ENCODE measurements around the gene DNMT3B. TPM values are rescaled to one million over a fixed set of nuclear protein-coding genes. Genes with fewer than 3 reads are reported as not detected.
A peak's percentile ranks its signal among the peaks of the same experiment; 100 is the strongest.

The DNMT3B gene
- total and polyA plus RNA-seq, 2 donors (not counting 1 experiment from before 2014, with no cell fraction given) = 0.15 to 0.47 TPM

GRCh38 chr20:32829311-32830005 lies 67.3 kb downstream of the DNMT3B start:
- TF ChIP-seq EZH2 (IDR thresholded peaks at IDR 0.05; ENCODE audit: borderline replicate concordance, insufficient read depth, low read depth, low read length, poor library complexity, severe bottlenecking) (no peak), CTCF (IDR thresholded peaks at IDR 0.05) (no peak)
- POLR2A ChIA-PET = no interaction called here
- H3K4me2 ChIP-seq (replicated peaks; ENCODE audit: low read depth, low read length, poor library complexity, severe bottlenecking) = no peak overlapping the region
- ATAC-seq (ENCODE audit: low read depth) (no peak), DNase-seq (no peak)
- WGBS (ENCODE audit: insufficient coverage) = 100% methylated on average over 2 of the region's 3 CpGs
- peaks cover 18 to 44% of the 10 kb centered on the region in 2 experiments for H3K36me3 ChIP-seq (replicated peaks in 1 of 2; ENCODE audit: control extremely low read depth in 1 of 2, control insufficient read depth in 1 of 2, extremely low read depth in 1 of 2, insufficient read depth in 2 of 2, low read length in 1 of 2)
- H4K20me1 ChIP-seq (ENCODE audit: control insufficient read depth, insufficient read depth, low read length, poor library complexity, severe bottlenecking) = peaks cover 74% of the 10 kb centered on the region
- no peaks in the 10 kb centered on the region for H3K4me1 ChIP-seq (ENCODE audit: control insufficient read depth in 2 of 2, insufficient read depth in 2 of 2, low read length in 2 of 2)
- Mint-ChIP-seq H3K27me3 (no peaks in the 10 kb centered on the region), H3K27ac (no peak overlapping the region), H3K9me3 (ENCODE audit: insufficient read depth) (no peaks in the 10 kb centered on the region), H3K4me3 (no peak overlapping the region), H3K4me1 (peaks cover 16% of the 10 kb centered on the region)
- H2AFZ ChIP-seq (ENCODE audit: insufficient read depth, low read depth, low read length, poor library complexity, severe bottlenecking) = no peak overlapping the region
- H3K4me3 ChIP-seq (ENCODE audit: control extremely low read depth in 1 of 5, extremely low read depth in 1 of 5, insufficient read depth in 1 of 5, low read depth in 2 of 5, low read length in 4 of 5) = no peak overlapping the region
- CTCF ChIA-PET = interaction anchor here (1.6 kb wide), 1 partner anchor 39 kb away, joined by 6 read pairs; no protein-coding TSS in a partner anchor
- no peak overlapping the region for H3K9ac ChIP-seq (ENCODE audit: low read length)
- intact Hi-C loops (cut with micrococcal nuclease) = loop anchor here (10.0 kb wide), 1 partner anchor 985 kb away; the partner anchor contains the start of gene CHMP4B
- no peaks in the 10 kb centered on the region for H3K9me3 ChIP-seq (ENCODE audit: control extremely low read depth in 1 of 3, control insufficient read depth in 2 of 3, insufficient read depth in 1 of 3, low read length in 2 of 3)
- H3K79me2 ChIP-seq (ENCODE audit: control insufficient read depth, insufficient read depth, low read length) = peaks cover 87% of the 10 kb centered on the region
- no peaks in the 10 kb centered on the region for H3K27me3 ChIP-seq (replicated peaks in 1 of 4; ENCODE audit: control extremely low read depth in 1 of 4, control insufficient read depth in 3 of 4, insufficient read depth in 4 of 4, low read length in 3 of 4)
- peak overlapping the region in 1 of 2 donors; percentile 31 for H3K27ac ChIP-seq (ENCODE audit: low read length in 2 of 2)

- H3K9me3 ChIP-seq (ENCODE audit: control extremely low read depth in 1 of 3, control insufficient read depth in 2 of 3, insufficient read depth in 1 of 3, low read length in 2 of 3) = no peaks in the 10 kb centered on the region
- ATAC-seq (ENCODE audit: low read depth) (no peak), DNase-seq (no peak)
- no CpG with 5 or more reads among the region's 3 CpGs for WGBS (ENCODE audit: insufficient coverage)
- peak overlapping the region in 1 of 2 donors; percentile 31 for H3K27ac ChIP-seq (ENCODE audit: low read length in 2 of 2)
- ChIA-PET POLR2A (no interaction called here), CTCF (interaction anchor here (0.7 to 1.6 kb wide), 2 partner anchors 8 to 40 kb away, joined by 4 to 6 read pairs; no protein-coding TSS in a partner anchor)
- H2AFZ ChIP-seq (ENCODE audit: insufficient read depth, low read depth, low read length, poor library complexity, severe bottlenecking) = no peak overlapping the region
- H3K4me3 ChIP-seq (ENCODE audit: control extremely low read depth in 1 of 5, extremely low read depth in 1 of 5, insufficient read depth in 1 of 5, low read depth in 2 of 5, low read length in 4 of 5) = no peak overlapping the region
- no peaks in the 10 kb centered on the region for H3K4me1 ChIP-seq (ENCODE audit: control insufficient read depth in 2 of 2, insufficient read depth in 2 of 2, low read length in 2 of 2)
- peaks cover 72% of the 10 kb centered on the region for H4K20me1 ChIP-seq (ENCODE audit: control insufficient read depth, insufficient read depth, low read length, poor library complexity, severe bottlenecking)
- no peak overlapping the region for H3K9ac ChIP-seq (ENCODE audit: low read length)
- peaks cover 18 to 53% of the 10 kb centered on the region in 2 experiments for H3K36me3 ChIP-seq (replicated peaks in 1 of 2; ENCODE audit: control extremely low read depth in 1 of 2, control insufficient read depth in 1 of 2, extremely low read depth in 1 of 2, insufficient read depth in 2 of 2, low read length in 1 of 2)
- Mint-ChIP-seq H3K4me1 (peaks cover 14% of the 10 kb centered on the region), H3K27me3 (no peaks in the 10 kb centered on the region), H3K4me3 (no peak overlapping the region), H3K9me3 (ENCODE audit: insufficient read depth) (no peaks in the 10 kb centered on the region), H3K27ac (no peak overlapping the region)
- intact Hi-C loops (cut with micrococcal nuclease) = no loop called here
- no peaks in the 10 kb centered on the region for H3K27me3 ChIP-seq (replicated peaks in 1 of 4; ENCODE audit: control extremely low read depth in 1 of 4, control insufficient read depth in 3 of 4, insufficient read depth in 4 of 4, low read length in 3 of 4)
- peaks cover 84% of the 10 kb centered on the region for H3K79me2 ChIP-seq (ENCODE audit: control insufficient read depth, insufficient read depth, low read length)
- no peak overlapping the region for H3K4me2 ChIP-seq (replicated peaks; ENCODE audit: low read depth, low read length, poor library complexity, severe bottlenecking)
- TF ChIP-seq EZH2 (IDR thresholded peaks at IDR 0.05; ENCODE audit: borderline replicate concordance, insufficient read depth, low read depth, low read length, poor library complexity, severe bottlenecking) (no peak), CTCF (IDR thresholded peaks at IDR 0.05) (no peak)
Measured at GRCh38 chr20:32830437-32830836, 68.3 kb downstream of the DNMT3B start.
